DMS 273 (cell line): ENCODE measurements around the gene BBX.

ENCODE experiments used
- DNase-seq: peaks from one replicate; lab custom pipeline; 2025; ENCODE audit not compliant: unreplicated experiment; lab: John Stamatoyannopoulos, UW

BBX gene

GRCh38 chr3:107644631-107645030 is 121.9 kb downstream of the BBX start:
- DNase-seq: no peak

DNA sequence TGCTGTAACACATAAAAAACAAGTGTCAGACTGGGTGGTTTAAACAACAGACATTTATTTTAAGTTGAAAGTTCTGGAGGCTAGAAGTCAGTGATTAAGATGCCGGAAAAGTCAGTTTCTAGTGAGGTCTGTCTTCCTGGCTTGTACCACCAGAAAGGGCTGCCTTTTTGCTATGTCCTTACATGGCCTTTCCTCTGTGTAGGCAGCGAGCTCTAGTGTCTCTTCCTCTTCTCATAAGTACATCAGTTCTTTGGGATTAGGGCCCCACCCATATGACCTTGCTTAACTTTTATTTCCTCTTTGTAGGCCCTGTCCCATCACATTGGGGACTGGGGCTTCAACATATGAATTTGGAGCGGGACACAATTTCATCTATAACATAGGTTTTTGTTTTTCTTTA is 128.0 kb downstream of the BBX start:
- no peak for DNase-seq

DNA sequence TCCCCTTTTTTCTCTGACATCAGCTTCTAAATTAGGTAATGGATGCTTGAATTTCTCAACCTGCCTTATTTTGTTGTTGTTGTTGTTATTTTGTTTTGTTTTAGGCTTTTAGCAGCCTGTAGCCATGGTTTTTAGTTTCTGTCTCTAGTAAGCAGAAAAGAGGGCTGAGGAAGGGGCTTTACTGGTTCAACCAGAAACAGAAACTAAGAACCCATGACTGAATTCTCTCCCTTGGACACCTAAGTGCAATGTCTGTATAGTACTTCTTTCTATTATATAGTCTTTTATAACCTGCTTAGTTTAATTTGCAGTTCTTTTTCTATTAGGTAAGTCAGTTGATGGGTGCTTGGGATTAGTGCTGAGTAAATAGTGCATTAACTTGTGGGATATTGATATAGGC is 129.0 kb downstream of the BBX start:
- no peak for DNase-seq

DNA sequence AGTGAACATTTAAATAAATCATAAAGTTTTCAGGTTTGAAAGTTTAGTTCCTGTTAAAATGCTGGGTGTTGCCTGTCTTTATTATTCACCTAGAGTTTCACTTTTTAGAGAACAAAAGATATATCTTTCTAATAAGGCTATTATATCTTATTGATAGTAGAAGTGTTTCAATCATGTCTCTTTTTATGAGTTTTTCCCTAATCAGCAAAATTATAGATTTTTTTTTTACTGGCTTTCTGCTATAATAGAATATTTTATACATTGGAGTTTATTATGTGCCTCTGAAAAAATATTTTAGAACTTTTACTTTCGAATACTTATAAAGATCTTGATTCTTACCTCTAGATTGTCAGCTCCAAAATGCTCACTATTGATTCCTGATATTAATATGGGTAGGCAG is 131.5 kb downstream of the BBX start:
- no peak for DNase-seq

DNA sequence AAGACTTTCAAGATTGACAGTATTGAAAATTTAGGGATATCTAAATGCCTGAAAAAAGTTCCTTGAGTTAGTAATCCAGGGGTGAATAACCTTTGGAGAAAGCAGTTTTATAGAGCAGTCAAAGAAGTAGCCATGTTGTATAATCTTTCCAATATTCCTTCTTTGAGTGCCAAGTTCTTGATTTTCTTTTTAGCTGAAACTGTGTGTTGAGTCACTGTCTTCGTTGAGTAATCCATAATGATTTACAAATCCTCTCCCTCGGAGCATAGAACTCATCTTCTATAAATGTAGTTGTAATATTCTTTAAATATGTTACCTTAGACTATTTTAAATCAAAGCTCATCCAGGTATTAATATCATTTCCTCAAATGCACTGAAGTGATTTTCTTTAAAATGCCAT is 135.2 kb downstream of the BBX start:
- DNase-seq: no peak

DNA sequence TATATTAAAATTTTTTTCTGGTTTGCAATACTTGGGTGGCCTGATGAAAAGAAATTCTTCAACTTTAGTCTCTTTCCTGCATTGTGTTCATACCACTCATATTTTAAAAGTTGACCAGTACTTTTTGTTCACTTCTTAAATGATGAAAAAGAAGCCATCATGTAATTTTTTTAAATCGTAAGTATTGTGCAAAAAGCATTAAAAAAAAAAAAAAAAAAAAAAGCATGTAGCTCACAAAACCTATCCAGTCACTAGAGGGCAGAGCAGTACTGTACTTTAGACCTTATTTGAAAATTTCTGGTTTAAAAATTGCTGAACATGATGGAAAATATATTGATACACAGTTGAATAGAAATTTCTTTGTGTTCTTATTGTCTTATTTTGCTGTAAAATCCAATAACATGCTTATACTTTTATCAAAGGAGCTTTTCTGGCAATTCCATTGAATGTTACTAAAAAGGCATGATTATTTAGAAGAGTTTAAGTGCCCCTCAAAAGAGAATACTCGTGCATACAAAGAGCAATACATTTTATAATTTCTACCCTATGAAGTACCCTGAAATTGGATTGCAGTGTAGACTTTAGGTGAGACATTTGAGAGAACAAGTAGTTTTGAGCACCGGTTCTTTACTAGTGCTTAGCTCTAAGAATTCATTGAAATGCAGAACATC is 137.7 kb downstream of the BBX start:
- peak; percentile 45 for DNase-seq

DNA sequence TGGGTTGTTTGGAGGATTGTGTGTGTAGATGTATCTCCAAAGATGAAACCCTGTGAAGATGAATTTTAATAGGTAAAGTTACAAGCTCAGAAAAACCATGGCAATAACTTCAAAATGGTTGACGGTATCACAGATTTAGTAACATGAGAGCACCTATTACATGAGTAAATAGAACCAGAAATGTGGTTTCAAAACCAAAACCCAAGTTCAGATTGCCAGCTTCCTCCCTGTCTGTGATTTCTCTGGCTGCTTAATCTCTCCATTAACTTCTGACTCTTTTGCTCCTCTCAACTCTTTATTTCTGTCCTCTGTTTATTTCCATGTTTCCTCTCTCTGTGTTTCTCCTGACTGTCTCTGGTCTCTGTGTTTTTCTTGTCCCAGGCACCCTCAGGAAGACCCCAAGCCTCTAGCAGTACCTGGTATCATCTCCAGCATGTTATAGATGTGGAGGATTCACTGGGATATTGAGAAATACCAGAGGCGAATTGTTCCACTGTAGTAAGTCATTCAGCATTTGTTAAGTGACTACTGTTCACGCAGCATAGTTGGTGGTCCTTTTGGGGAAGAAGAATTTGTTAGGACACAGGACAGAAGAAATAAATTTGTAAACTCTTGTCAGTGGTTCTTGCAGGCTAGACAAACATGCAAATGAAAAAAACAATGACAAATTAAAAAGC is 138.8 kb downstream of the BBX start:
- DNase-seq: no peak

- DNase-seq: no peak
Measured at GRCh38 chr3:107662124-107662507, 139.4 kb downstream of the BBX start.

DNA sequence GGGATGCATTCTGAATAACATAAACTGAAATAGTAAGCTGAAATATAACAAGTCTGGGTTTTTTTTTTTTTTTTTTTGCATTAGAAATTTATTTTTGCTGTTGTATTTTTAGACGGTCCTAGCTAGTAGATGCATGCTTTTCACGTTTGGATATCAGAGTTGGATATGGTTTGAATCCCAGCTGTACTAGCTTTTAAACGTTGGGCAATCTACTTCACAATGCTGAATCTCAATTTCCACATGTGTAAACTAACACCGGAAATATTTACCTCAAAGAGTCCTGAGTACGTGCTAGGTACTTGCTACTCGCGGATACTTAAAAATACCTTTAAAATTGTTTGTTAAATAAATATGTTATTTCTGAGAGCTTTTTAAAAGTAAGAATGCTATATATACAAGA is 139.8 kb downstream of the BBX start:
- no peak for DNase-seq

- DNase-seq: no peak
Measured at GRCh38 chr3:107663266-107663665, 140.5 kb downstream of the BBX start.

DNA sequence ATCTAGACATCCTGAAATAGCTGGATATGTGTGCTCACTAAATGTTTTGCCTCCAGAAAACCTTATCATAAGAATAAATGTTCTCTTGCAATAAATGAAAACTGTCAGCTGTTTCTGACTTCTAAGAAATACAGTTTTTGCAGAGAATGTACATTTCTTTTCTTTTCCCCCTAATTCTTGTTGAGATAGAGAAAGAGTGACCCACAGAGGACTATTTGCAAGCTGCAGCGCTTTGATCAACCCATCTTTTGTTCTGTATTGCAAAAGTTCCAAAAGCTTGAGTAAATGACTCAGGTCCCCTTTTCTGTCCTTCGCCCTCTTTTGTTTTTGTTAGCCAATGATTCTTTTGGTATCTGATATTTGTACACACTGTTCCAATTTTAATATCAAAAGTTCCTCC is 141.9 kb downstream of the BBX start:
- no peak for DNase-seq

- no peak for DNase-seq
Measured at GRCh38 chr3:107665351-107665750, 142.6 kb downstream of the BBX start.

- DNase-seq: no peak
Measured at GRCh38 chr3:107666853-107667252, 144.1 kb downstream of the BBX start.

DNA sequence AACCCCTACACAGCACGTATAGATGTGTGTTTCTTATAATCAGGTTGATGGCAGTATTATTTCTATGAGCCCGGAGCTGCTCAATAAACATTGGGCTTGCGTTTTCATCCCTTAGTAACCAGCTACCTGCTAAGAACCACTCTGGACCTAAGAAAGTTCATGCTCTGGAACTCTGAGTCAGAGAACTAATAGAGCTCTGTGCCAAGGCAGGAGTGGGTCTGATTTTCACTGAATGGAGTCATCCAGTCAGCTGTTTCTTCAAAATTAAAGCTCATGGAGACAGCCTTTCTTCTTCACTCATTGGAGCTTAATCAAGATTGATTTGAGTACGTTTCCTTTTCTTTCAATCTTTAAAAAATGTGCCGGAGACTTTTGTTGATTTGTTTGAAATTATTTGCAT is 145.7 kb downstream of the BBX start:
- no peak for DNase-seq

- no peak for DNase-seq
Measured at GRCh38 chr3:107668963-107669362, 146.2 kb downstream of the BBX start.

GRCh38 chr3:107669669-107670068 is 146.9 kb downstream of the BBX start:
- no peak for DNase-seq

DNA sequence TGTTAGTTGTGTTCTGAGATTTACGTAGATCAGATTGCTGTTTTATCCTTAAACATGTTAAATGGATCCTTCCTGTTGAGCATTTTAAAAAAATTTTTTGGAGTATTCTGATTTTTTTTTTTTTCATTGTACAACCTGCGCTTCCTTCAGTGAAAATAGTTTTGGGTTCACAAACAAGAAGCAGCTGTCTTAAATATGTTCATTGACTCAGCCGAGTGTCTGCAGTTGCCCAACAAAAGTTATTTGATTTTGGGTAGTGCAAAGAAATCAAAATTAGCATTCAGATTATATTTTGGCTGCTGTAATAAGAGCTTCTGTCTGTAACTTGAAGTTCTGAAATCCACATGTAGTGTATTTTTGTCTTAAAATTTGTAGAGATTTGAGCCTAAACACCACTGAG is 148.2 kb downstream of the BBX start:
- DNase-seq: no peak

GRCh38 chr3:107674371-107674770 is 151.6 kb downstream of the BBX start:
- no peak for DNase-seq

DNA sequence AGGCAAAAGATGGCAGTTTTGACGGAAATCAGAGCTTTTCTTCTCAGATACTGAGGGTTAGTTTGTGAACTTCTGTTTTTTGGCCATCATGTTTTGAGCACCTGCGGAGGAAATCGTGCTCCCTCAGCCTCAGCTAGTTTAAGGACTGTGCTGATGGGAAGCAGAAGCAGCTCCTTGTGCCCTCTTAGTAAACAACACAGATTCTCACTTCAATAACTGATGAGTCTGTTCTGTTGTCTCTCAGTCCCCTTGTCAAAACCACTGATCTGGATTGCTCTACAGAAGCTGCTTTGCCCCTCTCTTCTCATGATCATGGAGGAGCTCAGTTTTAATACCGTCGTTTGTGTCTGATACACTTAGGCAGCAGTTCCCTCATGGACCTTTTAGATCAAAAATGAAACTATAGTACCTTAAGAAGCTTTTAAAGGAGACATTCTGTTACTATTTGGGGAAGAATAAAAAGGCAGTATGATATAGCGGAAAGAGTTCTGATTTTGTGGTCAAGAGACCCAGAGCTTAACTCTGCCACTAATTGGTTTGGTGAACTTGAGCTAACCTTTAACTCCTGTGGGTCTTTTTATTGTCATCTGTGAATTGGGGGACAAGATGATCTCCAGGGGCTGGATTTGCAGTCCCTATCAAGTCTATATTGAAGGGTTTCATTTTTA is 152.6 kb downstream of the BBX start:
- no peak for DNase-seq

GRCh38 chr3:107676469-107677309 is 153.9 kb downstream of the BBX start:
- peak; percentile 69 for DNase-seq

GRCh38 chr3:107679921-107680320 is 157.2 kb downstream of the BBX start:
- no peak for DNase-seq

- no peak for DNase-seq
Measured at GRCh38 chr3:107680698-107681097, 157.9 kb downstream of the BBX start.
